HepG2 (cell line): ENCODE data around the gene OSBPL10. TPM values are rescaled to one million over a fixed set of nuclear protein-coding genes. Genes with fewer than 3 reads are reported as not detected.

Source experiments
- ATAC-seq: fragments of 200-7000 bp; cut with Tn5 transposase; 3 replicates; pipeline ENCODE4 v1.9.1; 2020; ENCODE audit warnings: mild to moderate bottlenecking, moderate library complexity
- BruUV-seq: library from RNA; stranded (reverse); fragments of 400-500 nt; replicated peaks from 2 replicates; lab custom pipeline; 2021; lab: Mats Ljungman, UMichigan
- CTCF ChIA-PET: fragments of 300-600 bp; formaldehyde crosslinking; extraction: SDS; loops from one replicate; lab custom pipeline; 2021; ENCODE audit warnings: low total read pairs, inconsistent platforms, low intra/inter-chr PET ratio; lab: Yijun Ruan, JAX
- POLR2A ChIA-PET: fragments of 350-600 bp; sonication (Branson Sonifier 250); formaldehyde crosslinking; loops from one replicate; lab custom pipeline; 2020; ENCODE audit warnings: antibody characterized with exemption, inconsistent platforms; lab: Yijun Ruan, JAX
- DNase-seq: peaks from one replicate; pipeline ENCODE4 v3.0.0-alpha.2; 2015; ENCODE audit warnings: low spot score
- FAIRE-seq: peaks from 3 replicates; lab custom pipeline; 2011; peaks lifted over from hg19 to GRCh38; lab: Jason Lieb, UNC
- H2AFZ ChIP-seq: one replicate; pipeline ENCODE4 v1.6.1; 2011; ENCODE audit warnings: low read length, inconsistent platforms
- H3K27ac ChIP-seq: fragments of 300-600 bp; 3 replicates; pipeline ENCODE4 v1.8.0; 2011; ENCODE audit warnings: mixed run types, mild to moderate bottlenecking, mixed read lengths, low read length, inconsistent platforms; ENCODE audit not compliant: insufficient read depth; ENCODE audit errors: extremely low read length
- H3K27me3 ChIP-seq, 2 experiments: fragments of 200-600 bp in 1 of 2; 2 replicates in 1 of 2; 3 replicates in 1 of 2; pipeline versions ENCODE4 v1.6.0 to v1.8.0; 2011; ENCODE audit warnings: low read length in 2 of 2, mild to moderate bottlenecking in 2 of 2, moderate library complexity in 2 of 2, inconsistent platforms in 1 of 2; ENCODE audit not compliant: insufficient read depth in 2 of 2, control insufficient read depth in 1 of 2
- H3K36me3 ChIP-seq, 2 experiments: fragments of 200-600 bp in 1 of 2; replicated peaks in 1 of 2; 2 replicates in 1 of 2; 3 replicates in 1 of 2; pipeline versions ENCODE4 v1.5.1 to v1.8.0; 2011; ENCODE audit warnings: low read length in 2 of 2, inconsistent platforms in 1 of 2; ENCODE audit not compliant: insufficient read depth in 2 of 2, control insufficient read depth in 1 of 2
- H3K4me1 ChIP-seq: 2 replicates; pipeline ENCODE4 v1.5.1; 2012; ENCODE audit warnings: low read length, inconsistent platforms; ENCODE audit not compliant: insufficient read depth
- H3K4me2 ChIP-seq: 2 replicates; pipeline ENCODE4 v1.6.0; 2011; ENCODE audit warnings: low read depth, low read length, inconsistent platforms
- H3K4me3 ChIP-seq, 3 experiments: fragments of 200-600 bp in 1 of 3; sonication (generic), shearing (Covaris generic) in 1 of 3; replicated peaks in 1 of 3; 2 replicates each; pipeline ENCODE4 v1.5.1; 2011 to 2016; ENCODE audit warnings: low read length in 3 of 3, inconsistent platforms in 2 of 3, low read depth in 2 of 3, mild to moderate bottlenecking in 2 of 3, control low read depth in 1 of 3, mixed read lengths in 1 of 3; ENCODE audit not compliant: insufficient read depth in 1 of 3
- H3K79me2 ChIP-seq: one replicate; pipeline ENCODE4 v1.6.1; 2011; ENCODE audit warnings: low read length, inconsistent platforms; ENCODE audit not compliant: insufficient read depth
- H3K9ac ChIP-seq: 2 replicates; pipeline ENCODE4 v1.6.0; 2011; ENCODE audit warnings: mild to moderate bottlenecking, low read depth, low read length, inconsistent platforms; ENCODE audit not compliant: insufficient read depth
- H3K9me3 ChIP-seq: 2 replicates; pipeline ENCODE4 v1.5.1; 2012; ENCODE audit warnings: mild to moderate bottlenecking, low read length
- H4K20me1 ChIP-seq: 2 replicates; pipeline ENCODE4 v1.6.0; 2011; ENCODE audit warnings: inconsistent platforms, mild to moderate bottlenecking, low read length, moderate library complexity; ENCODE audit not compliant: insufficient read depth
- ATF6 ChIP-seq: sonication (generic); formaldehyde crosslinking; conservative IDR thresholded peaks from 2 replicates; pipeline ENCODE4 v1.4.0; 2020; ENCODE audit warnings: missing genetic modification reagents
- CREB3 ChIP-seq: sonication (generic); formaldehyde crosslinking; IDR thresholded peaks from 2 replicates; pipeline ENCODE4 v1.5.0; 2020; ENCODE audit warnings: missing genetic modification reagents
- FOXP1 ChIP-seq, 2 experiments: fragments of 450-650 bp in 1 of 2; IDR thresholded peaks; 2 replicates each; pipeline ENCODE4 v1.6.1; 2017 to 2018; ENCODE audit warnings: antibody characterized with exemption in 1 of 2
- MED13 ChIP-seq: sonication (generic); formaldehyde crosslinking; IDR thresholded peaks from 2 replicates; pipeline ENCODE4 v1.5.0; 2020; ENCODE audit warnings: missing genetic modification reagents
- NCOR1 ChIP-seq: fragments of 200-600 bp; sonication (generic); IDR thresholded peaks from 2 replicates; pipeline ENCODE4 v1.7.0; 2017; ENCODE audit warnings: antibody characterized with exemption, low read length, borderline replicate concordance
- NR0B2 ChIP-seq: sonication (generic); formaldehyde crosslinking; IDR thresholded peaks from 2 replicates; pipeline ENCODE4 v1.4.0; 2020; ENCODE audit warnings: mild to moderate bottlenecking, missing genetic modification reagents
- TAF15 ChIP-seq: fragments of 200-400 bp; formaldehyde crosslinking; IDR thresholded peaks from one replicate; pipeline ENCODE4 v1.6.1; 2018; ENCODE audit warnings: mild to moderate bottlenecking, low read depth, low read length; ENCODE audit not compliant: poor library complexity, severe bottlenecking
- TOE1 ChIP-seq: sonication (generic); formaldehyde crosslinking; IDR thresholded peaks from 2 replicates; pipeline ENCODE4 v1.4.0; 2020; ENCODE audit warnings: mild to moderate bottlenecking, missing genetic modification reagents
- ZNF260 ChIP-seq: sonication (generic); formaldehyde crosslinking; IDR thresholded peaks from 2 replicates; pipeline ENCODE4 v1.4.0; 2020; ENCODE audit warnings: missing genetic modification reagents, low read depth, mild to moderate bottlenecking, borderline replicate concordance
- ZNF264 ChIP-seq: sonication (generic); formaldehyde crosslinking; IDR thresholded peaks from 2 replicates; pipeline ENCODE4 v1.4.0; 2020; ENCODE audit warnings: missing genetic modification reagents
- ZNF672 ChIP-seq: sonication (generic); formaldehyde crosslinking; IDR thresholded peaks from 2 replicates; pipeline ENCODE4 v1.8.1; 2022; ENCODE audit warnings: missing genetic modification reagents
- ZNF792 ChIP-seq: IDR thresholded peaks from 2 replicates; pipeline ENCODE4 v1.6.1; 2016
- WGBS: methylation state at CpG from one replicate; pipeline ENCODE4 v1.1.6; 2017; ENCODE audit warnings: low lambda C conversion rate; 5-methylcytosine and 5-hydroxymethylcytosine counted together
- in situ Hi-C: cut with HindIII; loops from 2 replicates; pipeline ENCODE4 v1.10.0; 2017; ENCODE audit warnings: low pct_unique_long_range_greater_than_20kb; ENCODE audit not compliant: extremely low pct_ligation_motif_present
- intact Hi-C: fragments of 100-400 bp; cut with micrococcal nuclease; formaldehyde crosslinking; loops from one replicate; pipeline ENCODE4 v1.10.0; 2022; ENCODE audit not compliant: unreplicated experiment
- polyA plus RNA-seq, 8 experiments: library from polyadenylated mRNA; depleted of rRNA in 3 of 8; stranded (reverse) in 7 of 8; unstranded in 1 of 8; fragments of >200 nt; fragmentation: Illumina TruSeq in 4 of 8; extraction: Trizol in 4 of 8; gene quantifications; 2 replicates each; pipeline versions ENCODE4 v1.2.1 to v1.2.3, GENCODE V29; 2011 to 2016; ENCODE audit warnings: low read depth in 4 of 8, missing spikeins in 1 of 8, mixed read lengths in 1 of 8; ENCODE audit not compliant: insufficient read depth in 1 of 8
- total RNA-seq, 5 experiments: library from RNA; depleted of rRNA; stranded (reverse); fragments of >200 nt; fragmentation: Illumina TruSeq; extraction: Trizol; gene quantifications; 2 replicates each; pipeline ENCODE4 v1.2.3, GENCODE V29; 2016; ENCODE audit warnings: low read depth in 1 of 5
- TF ChIP-seq, protein P1 (sequence below): fragments of 450-650 bp; IDR thresholded peaks from 2 replicates; pipeline ENCODE4 v1.6.1; 2016
- TF ChIP-seq, protein P2 (sequence below): sonication (generic); formaldehyde crosslinking; IDR thresholded peaks from 2 replicates; pipeline ENCODE4 v1.9.0; 2021; ENCODE audit warnings: missing genetic modification reagents, borderline replicate concordance
- TF ChIP-seq, protein P3 (sequence below): sonication (generic); formaldehyde crosslinking; IDR thresholded peaks from 2 replicates; pipeline ENCODE4 v1.5.1; 2020; ENCODE audit warnings: missing genetic modification reagents, mild to moderate bottlenecking, borderline replicate concordance

Gene OSBPL10
- total and polyA plus RNA-seq, 2 of the 13 experiments (the other 11 are each of a cell fraction or from before 2014, with no cell fraction given): 10.3 to 28.6 TPM

DNA sequence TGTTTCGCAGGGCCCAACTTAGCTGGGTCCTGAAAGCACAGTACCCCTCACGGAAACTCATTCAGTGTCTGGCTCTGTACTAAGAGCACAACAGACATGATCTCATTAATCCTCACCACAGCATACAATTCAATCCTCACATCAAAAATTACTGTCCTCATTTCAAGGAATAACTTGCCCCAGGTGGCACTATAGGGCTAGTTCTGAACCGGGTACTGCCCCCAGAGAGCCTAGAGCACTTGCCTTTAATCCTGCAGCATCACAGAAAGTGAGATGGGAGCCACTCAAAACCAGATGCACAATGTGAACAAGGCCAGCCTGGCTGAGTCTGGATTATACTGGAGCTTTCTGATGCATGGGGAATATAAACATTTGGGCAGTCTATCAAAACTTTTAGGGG lies 122.6 kb downstream of the OSBPL10 start:
- Histone ChIP-seq H3K27ac (no peak overlapping the region), H3K9ac (no peak overlapping the region), H3K36me3 (peaks cover 0 to 7% of the 10 kb centered on the region in 2 experiments; a peak in 3 of 5 replicates), H3K9me3 (no peaks in the 10 kb centered on the region)
- BruUV-seq: no TSS peak
- no peak for FAIRE-seq
- in situ Hi-C loops: no loop called here
- intact Hi-C loops: no loop called here
- no peak for ATAC-seq
- TF ChIP-seq ZNF672 (CRISPR knock-in tag) (no peak), FOXP1 (IDR thresholded peaks at IDR 0.05) (no peak), FOXP1 (CRISPR knock-in tag; IDR thresholded peaks at IDR 0.05) (no peak), ZNF260 (no peak), TAF15 (no peak), ZNF264 (no peak), NR0B2 (CRISPR knock-in tag) (no peak), TOE1 (CRISPR knock-in tag) (no peak), NCOR1 (no peak), MED13 (CRISPR knock-in tag) (no peak), ZNF792 (CRISPR knock-in tag) (no peak), ATF6 (CRISPR knock-in tag) (no peak), CREB3 (CRISPR knock-in tag) (no peak)
- TF ChIP-seq, protein P1, sequence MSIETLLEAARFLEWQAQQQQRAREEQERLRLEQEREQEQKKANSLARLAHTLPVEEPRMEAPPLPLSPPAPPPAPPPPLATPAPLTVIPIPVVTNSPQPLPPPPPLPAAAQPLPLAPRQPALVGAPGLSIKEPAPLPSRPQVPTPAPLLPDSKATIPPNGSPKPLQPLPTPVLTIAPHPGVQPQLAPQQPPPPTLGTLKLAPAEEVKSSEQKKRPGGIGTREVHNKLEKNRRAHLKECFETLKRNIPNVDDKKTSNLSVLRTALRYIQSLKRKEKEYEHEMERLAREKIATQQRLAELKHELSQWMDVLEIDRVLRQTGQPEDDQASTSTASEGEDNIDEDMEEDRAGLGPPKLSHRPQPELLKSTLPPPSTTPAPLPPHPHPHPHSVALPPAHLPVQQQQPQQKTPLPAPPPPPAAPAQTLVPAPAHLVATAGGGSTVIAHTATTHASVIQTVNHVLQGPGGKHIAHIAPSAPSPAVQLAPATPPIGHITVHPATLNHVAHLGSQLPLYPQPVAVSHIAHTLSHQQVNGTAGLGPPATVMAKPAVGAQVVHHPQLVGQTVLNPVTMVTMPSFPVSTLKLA: no peak
- TF ChIP-seq, protein P2, sequence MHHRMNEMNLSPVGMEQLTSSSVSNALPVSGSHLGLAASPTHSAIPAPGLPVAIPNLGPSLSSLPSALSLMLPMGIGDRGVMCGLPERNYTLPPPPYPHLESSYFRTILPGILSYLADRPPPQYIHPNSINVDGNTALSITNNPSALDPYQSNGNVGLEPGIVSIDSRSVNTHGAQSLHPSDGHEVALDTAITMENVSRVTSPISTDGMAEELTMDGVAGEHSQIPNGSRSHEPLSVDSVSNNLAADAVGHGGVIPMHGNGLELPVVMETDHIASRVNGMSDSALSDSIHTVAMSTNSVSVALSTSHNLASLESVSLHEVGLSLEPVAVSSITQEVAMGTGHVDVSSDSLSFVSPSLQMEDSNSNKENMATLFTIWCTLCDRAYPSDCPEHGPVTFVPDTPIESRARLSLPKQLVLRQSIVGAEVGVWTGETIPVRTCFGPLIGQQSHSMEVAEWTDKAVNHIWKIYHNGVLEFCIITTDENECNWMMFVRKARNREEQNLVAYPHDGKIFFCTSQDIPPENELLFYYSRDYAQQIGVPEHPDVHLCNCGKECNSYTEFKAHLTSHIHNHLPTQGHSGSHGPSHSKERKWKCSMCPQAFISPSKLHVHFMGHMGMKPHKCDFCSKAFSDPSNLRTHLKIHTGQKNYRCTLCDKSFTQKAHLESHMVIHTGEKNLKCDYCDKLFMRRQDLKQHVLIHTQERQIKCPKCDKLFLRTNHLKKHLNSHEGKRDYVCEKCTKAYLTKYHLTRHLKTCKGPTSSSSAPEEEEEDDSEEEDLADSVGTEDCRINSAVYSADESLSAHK (CRISPR knock-in tag): no peak
- TF ChIP-seq, protein P3, sequence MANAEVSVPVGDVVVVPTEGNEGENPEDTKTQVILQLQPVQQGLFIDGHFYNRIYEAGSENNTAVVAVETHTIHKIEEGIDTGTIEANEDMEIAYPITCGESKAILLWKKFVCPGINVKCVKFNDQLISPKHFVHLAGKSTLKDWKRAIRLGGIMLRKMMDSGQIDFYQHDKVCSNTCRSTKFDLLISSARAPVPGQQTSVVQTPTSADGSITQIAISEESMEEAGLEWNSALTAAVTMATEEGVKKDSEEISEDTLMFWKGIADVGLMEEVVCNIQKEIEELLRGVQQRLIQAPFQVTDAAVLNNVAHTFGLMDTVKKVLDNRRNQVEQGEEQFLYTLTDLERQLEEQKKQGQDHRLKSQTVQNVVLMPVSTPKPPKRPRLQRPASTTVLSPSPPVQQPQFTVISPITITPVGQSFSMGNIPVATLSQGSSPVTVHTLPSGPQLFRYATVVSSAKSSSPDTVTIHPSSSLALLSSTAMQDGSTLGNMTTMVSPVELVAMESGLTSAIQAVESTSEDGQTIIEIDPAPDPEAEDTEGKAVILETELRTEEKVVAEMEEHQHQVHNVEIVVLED (CRISPR knock-in tag): no peak
- TF ChIP-seq, all 625 proteins: peak for 0
- 100% methylated on average over 3 of the region's 3 CpGs for WGBS
- Histone ChIP-seq H3K27me3 (no peaks in the 10 kb centered on the region), H3K4me3 (no peak overlapping the region), H3K4me2 (no peak overlapping the region), H2AFZ (no peak overlapping the region), H4K20me1 (no peaks in the 10 kb centered on the region), H3K79me2 (no peaks in the 10 kb centered on the region), H3K4me1 (peaks cover 17% of the 10 kb centered on the region)
- ChIA-PET CTCF (no interaction called here), POLR2A (no interaction called here)
- DNase-seq: no peak
